Putamen (tissue), 1 donor: ENCODE measurements around the gene KCNIP3.
"Not testable (repeated sequence)": the region's sequence is repeated elsewhere in the genome, so short reads cannot be mapped to it uniquely, and the experiment has no call there.

ENCODE experiments used
- DNase-seq: peaks from one replicate; pipeline ENCODE4 v3.0.0-alpha.2; 2016; ENCODE audit warnings: low spot score

Gene KCNIP3

GRCh38 chr2:95383635-95384027 lies 86.5 kb downstream of the KCNIP3 start:
- DNase-seq, result no peak

- DNase-seq, result no peak
Observed at GRCh38 chr2:95384854-95385569, 87.9 kb downstream of the KCNIP3 start.

GRCh38 chr2:95385570-95385984 lies 88.4 kb downstream of the KCNIP3 start:
- DNase-seq, result no peak

- DNase-seq, result no peak
Observed at GRCh38 chr2:95386031-95386430, 88.9 kb downstream of the KCNIP3 start.

- no peak for DNase-seq
Observed at GRCh38 chr2:95387358-95387757, 90.2 kb downstream of the KCNIP3 start.

GRCh38 chr2:95388091-95388692 lies 91.0 kb downstream of the KCNIP3 start:
- no peak for DNase-seq

GRCh38 chr2:95388856-95389244 lies 91.7 kb downstream of the KCNIP3 start:
- DNase-seq, result no peak

- peak; percentile 57 for DNase-seq
Observed at GRCh38 chr2:95389245-95390119, 92.3 kb downstream of the KCNIP3 start.

GRCh38 chr2:95390272-95390880 lies 93.2 kb downstream of the KCNIP3 start:
- no peak for DNase-seq

GRCh38 chr2:95390881-95391321 lies 93.8 kb downstream of the KCNIP3 start:
- no peak for DNase-seq

GRCh38 chr2:95391641-95392310 lies 94.6 kb downstream of the KCNIP3 start:
- no peak for DNase-seq

- DNase-seq, result no peak
Observed at GRCh38 chr2:95392320-95392719, 95.2 kb downstream of the KCNIP3 start.

GRCh38 chr2:95392730-95393455 lies 95.7 kb downstream of the KCNIP3 start:
- no peak for DNase-seq

- DNase-seq, result no peak
Observed at GRCh38 chr2:95393901-95394300, 96.8 kb downstream of the KCNIP3 start.

GRCh38 chr2:95399061-95399460 lies 101.9 kb downstream of the KCNIP3 start:
- no peak for DNase-seq

- DNase-seq, result no peak
Observed at GRCh38 chr2:95401480-95401879, 104.3 kb downstream of the KCNIP3 start.

GRCh38 chr2:95402004-95402369 lies 104.8 kb downstream of the KCNIP3 start:
- not testable (repeated sequence) for DNase-seq

- DNase-seq, result peak; percentile 92
Observed at GRCh38 chr2:95402370-95403203, 105.4 kb downstream of the KCNIP3 start, which contains the start of gene FAHD2A. Gene FAHD2A, plus strand, starts transcription at chr2:95402708. Its CDS starts 2,851 bp downstream, at chr2:95405559.

GRCh38 chr2:95403204-95403721 lies 106.1 kb downstream of the KCNIP3 start:
- DNase-seq, result peak; percentile 46

- not testable (repeated sequence) for DNase-seq
Observed at GRCh38 chr2:95403824-95404223, 106.7 kb downstream of the KCNIP3 start.
